Left ventricle myocardium inferior (tissue), 1 donor: Measurements from ENCODE around the gene DOC2A. TPM values are rescaled to one million over a fixed set of nuclear protein-coding genes. Genes with fewer than 3 reads are reported as not detected.

ENCODE experiments used
- DNase-seq: peaks from one replicate; pipeline ENCODE4 v3.0.0-alpha.2; 2020
- H3K27ac ChIP-seq: fragments of 200-600 bp; replicated peaks from 2 replicates; pipeline ENCODE4 v1.8.0; 2021
- H3K27me3 ChIP-seq: fragments of 200-600 bp; 2 replicates; pipeline ENCODE4 v1.8.0; 2021; ENCODE audit warnings: low read depth
- H3K36me3 ChIP-seq: fragments of 200-600 bp; 2 replicates; pipeline ENCODE4 v1.8.0; 2021
- H3K4me1 ChIP-seq: fragments of 200-600 bp; 2 replicates; pipeline ENCODE4 v1.8.0; 2021
- H3K4me3 ChIP-seq: fragments of 200-600 bp; 2 replicates; pipeline ENCODE4 v1.8.0; 2021; ENCODE audit warnings: mild to moderate bottlenecking, moderate library complexity
- H3K9me3 ChIP-seq: fragments of 200-600 bp; replicated peaks from 2 replicates; pipeline ENCODE4 v1.8.0; 2021
- CTCF ChIP-seq: fragments of 200-600 bp; IDR thresholded peaks from 2 replicates; pipeline ENCODE4 v1.8.0; 2021; ENCODE audit warnings: antibody characterized with exemption, mild to moderate bottlenecking, borderline replicate concordance
- intact Hi-C: fragments of 100-400 bp; cut with micrococcal nuclease; formaldehyde crosslinking; loops from one replicate; pipeline ENCODE4 v1.11.0; 2022
- total RNA-seq: library from RNA; stranded (reverse); fragmentation: NEBNext Ultra II Directional; extraction: Animal tissue kit (Norgen Biotek cat#: 25700); gene quantifications from one replicate; pipeline ENCODE4 v1.2.1, GENCODE V29; 2021
- donor health status: DM: no; HTN: yes; CAD: no; lungs with severe emphysema.

The DOC2A gene
- total RNA-seq, 1 donor from 2014 or later: 0.66 TPM

- Histone ChIP-seq H3K36me3 (no peaks in the 10 kb centered on the region), H3K4me3 (peak overlapping the region; percentile 93), H3K4me1 (peaks cover 21% of the 10 kb centered on the region), H3K9me3 (no peaks in the 10 kb centered on the region), H3K27me3 (no peaks in the 10 kb centered on the region), H3K27ac (peak overlapping the region; percentile 55)
- TF ChIP-seq CTCF: no peak
- intact Hi-C loops: no loop called here
- peak; percentile 94 for DNase-seq
Measured at GRCh38 chr16:30052671-30053372, 42.0 kb upstream of the DOC2A start.

GRCh38 chr16:30051518-30051917 lies 40.7 kb upstream of the DOC2A start:
- DNase-seq: no peak
- intact Hi-C loops: no loop called here

GRCh38 chr16:30049871-30050270 lies 39.0 kb upstream of the DOC2A start:
- Histone ChIP-seq H3K27ac (no peak overlapping the region), H3K4me1 (peaks cover 21% of the 10 kb centered on the region), H3K36me3 (no peaks in the 10 kb centered on the region), H3K4me3 (no peak overlapping the region), H3K9me3 (no peaks in the 10 kb centered on the region), H3K27me3 (no peaks in the 10 kb centered on the region)
- intact Hi-C loops: no loop called here
- TF ChIP-seq CTCF: no peak
- no peak for DNase-seq

More at GRCh38 chr16:30051518-30051917, 40.7 kb upstream of the DOC2A start:
- H3K4me1 ChIP-seq: peaks cover 21% of the 10 kb centered on the region
- H3K27ac ChIP-seq: no peak overlapping the region
- H3K4me3 ChIP-seq: no peak overlapping the region
- H3K27me3 ChIP-seq: no peaks in the 10 kb centered on the region
- H3K9me3 ChIP-seq: no peaks in the 10 kb centered on the region
- H3K36me3 ChIP-seq: no peaks in the 10 kb centered on the region
- TF ChIP-seq CTCF: no peak

GRCh38 chr16:30046588-30046987 lies 35.8 kb upstream of the DOC2A start:
- H3K4me3 ChIP-seq: no peak overlapping the region
- H3K27me3 ChIP-seq: no peaks in the 10 kb centered on the region
- H3K4me1 ChIP-seq: no peaks in the 10 kb centered on the region
- intact Hi-C loops: no loop called here
- no peak for TF ChIP-seq CTCF
- no peaks in the 10 kb centered on the region for H3K9me3 ChIP-seq
- no peaks in the 10 kb centered on the region for H3K36me3 ChIP-seq
- H3K27ac ChIP-seq: no peak overlapping the region
- DNase-seq: no peak

GRCh38 chr16:30046178-30046577 lies 35.4 kb upstream of the DOC2A start:
- DNase-seq: no peak
- intact Hi-C loops: no loop called here
- H3K9me3 ChIP-seq: no peaks in the 10 kb centered on the region

More at GRCh38 chr16:30046178-30046577, 35.4 kb upstream of the DOC2A start:
- H3K4me3 ChIP-seq: no peak overlapping the region
- no peaks in the 10 kb centered on the region for H3K36me3 ChIP-seq
- TF ChIP-seq CTCF: no peak
- no peak overlapping the region for H3K27ac ChIP-seq
- no peaks in the 10 kb centered on the region for H3K4me1 ChIP-seq
- no peaks in the 10 kb centered on the region for H3K27me3 ChIP-seq
